Spleen (tissue), 11 donors: ENCODE results near the gene MAP7D2. TPM values are rescaled to one million over a fixed set of nuclear protein-coding genes. Genes with fewer than 3 reads are reported as not detected.

Source experiments
- DNase-seq: peaks from one replicate; pipeline ENCODE4 v3.0.0-alpha.2; 2020
- H3K27ac ChIP-seq, 8 donors: fragments of 200-600 bp; sonication (generic) in 7 of 8; 1 replicate in 4 of 8; 2 replicates in 4 of 8; pipeline versions ENCODE4 v1.5.0 to v1.8.0; 2016 to 2021; ENCODE audit warnings: inconsistent platforms in 4 of 8, mild to moderate bottlenecking in 4 of 8, moderate library complexity in 1 of 8
- H3K27me3 ChIP-seq, 7 donors: fragments of 200-600 bp; sonication (generic) in 6 of 7; replicated peaks in 1 of 7; 1 replicate in 4 of 7; 2 replicates in 3 of 7; pipeline versions ENCODE4 v1.5.0 to v1.8.0; 2016 to 2021; ENCODE audit warnings: inconsistent platforms in 3 of 7, mild to moderate bottlenecking in 1 of 7
- H3K36me3 ChIP-seq, 6 donors: fragments of 200-600 bp; sonication (generic) in 5 of 6; 1 replicate in 4 of 6; 2 replicates in 2 of 6; pipeline versions ENCODE4 v1.5.0 to v1.8.0; 2016 to 2021; ENCODE audit warnings: inconsistent platforms in 2 of 6
- H3K4me1 ChIP-seq, 6 donors: fragments of 200-600 bp; sonication (generic) in 5 of 6; 1 replicate in 3 of 6; 2 replicates in 3 of 6; pipeline versions ENCODE4 v1.5.0 to v1.8.0; 2016 to 2021; ENCODE audit warnings: inconsistent platforms in 3 of 6
- H3K4me3 ChIP-seq, 8 donors: fragments of 200-600 bp; sonication (generic) in 7 of 8; 1 replicate in 4 of 8; 2 replicates in 4 of 8; pipeline versions ENCODE4 v1.5.0 to v1.8.0; 2016 to 2021; ENCODE audit warnings: inconsistent platforms in 4 of 8, mild to moderate bottlenecking in 4 of 8, moderate library complexity in 2 of 8
- H3K9me3 ChIP-seq, 8 donors: fragments of 200-600 bp; sonication (generic) in 7 of 8; 1 replicate in 4 of 8; 2 replicates in 4 of 8; pipeline versions ENCODE4 v1.5.0 to v1.8.0; 2016 to 2021; ENCODE audit warnings: inconsistent platforms in 4 of 8
- CTCF ChIP-seq, 11 experiments: fragments of 200-600 bp in 7 of 11; fragments of 450-650 bp in 4 of 11; sonication (generic) in 4 of 11; IDR thresholded peaks in 8 of 11; conservative IDR thresholded peaks in 3 of 11; 1 replicate in 7 of 11; 2 replicates in 4 of 11; pipeline versions ENCODE4 v1.4.0 to v1.8.0; 2016 to 2021; ENCODE audit warnings: antibody characterized with exemption in 11 of 11, inconsistent platforms in 4 of 11, mild to moderate bottlenecking in 1 of 11
- POLR2A ChIP-seq, 3 donors: fragments of 450-650 bp; IDR thresholded peaks; one replicate each; pipeline ENCODE4 v1.5.1; 2017; ENCODE audit warnings: antibody characterized with exemption in 3 of 3, mild to moderate bottlenecking in 1 of 3
- POLR2AphosphoS5 ChIP-seq, 3 donors: sonication (generic); formaldehyde crosslinking; IDR thresholded peaks; one replicate each; pipeline ENCODE4 v1.5.1; 2017; ENCODE audit warnings: antibody characterized with exemption in 3 of 3
- WGBS, 5 donors: extraction: QIAGEN DNeasy Blood & Tissue Kit in 3 of 5; methylation state at CpG; one replicate each; pipeline versions ENCODE4 v1.1.5 to v1.1.7; 2013 to 2018; 5-methylcytosine and 5-hydroxymethylcytosine counted together
- intact Hi-C: fragments of 100-400 bp; cut with DNase I; formaldehyde crosslinking; loops from one replicate; pipeline ENCODE4 v1.15.0; 2023; ENCODE audit warnings: low total_unique reads
- polyA plus RNA-seq, 3 donors: library from polyadenylated mRNA; stranded (reverse); fragments of 200-250 nt; gene quantifications; one replicate each; pipeline ENCODE4 v1.2.1, GENCODE V29; 2013
- total RNA-seq, 7 donors: library from RNA; depleted of rRNA in 3 of 7; stranded (reverse); fragments of >200 nt in 3 of 7; fragmentation: NEBNext Ultra II Directional in 4 of 7; extraction: Animal tissue kit (Norgen Biotek cat#: 25700) in 4 of 7; gene quantifications; one replicate each; pipeline versions ENCODE4 v1.1.0 to v1.2.1, GENCODE V29; 2016 to 2021
- donor health status: healthy with polysubstance abuse.
- donor health status: DM: no; HTN: no; CAD: no; lungs with moderate emphysema.
- donor health status: DM: no; HTN: no; CAD: no.
- donor health status: Bipolar disorder and iron deficiency.
- donor health status: healthy.
- donor health status: DM: no; HTN: no; CAD: no.
- donor health status: DM: yes; HTN: yes; CAD: no.

Gene MAP7D2
- total and polyA plus RNA-seq, 10 donors: 0.02 to 0.67 (median 0.47) TPM; not detected in 3

- no peaks in the 10 kb centered on the region for H3K27me3 ChIP-seq
- no peak overlapping the region for H3K4me3 ChIP-seq
- no peaks in the 10 kb centered on the region for H3K9me3 ChIP-seq
- no peak for TF ChIP-seq POLR2A (IDR thresholded peaks at IDR 0.05)
- TF ChIP-seq POLR2AphosphoS5 (IDR thresholded peaks at IDR 0.05): no peak
- no peak for TF ChIP-seq CTCF (IDR thresholded peaks at IDR 0.05 in 8 of 11, conservative IDR thresholded peaks at IDR 0.05 in 3 of 11)
- intact Hi-C loops: no loop called here
- H3K36me3 ChIP-seq: no peaks in the 10 kb centered on the region
- WGBS, 5 donors: 69 to 80% (median 74%) methylated on average over 7 of the region's 7 CpGs
- no peak for DNase-seq
- no peaks in the 10 kb centered on the region for H3K4me1 ChIP-seq
- no peak overlapping the region for H3K27ac ChIP-seq
Measured at GRCh38 chrX:20007962-20008622, 108.6 kb downstream of the MAP7D2 start.

- 0 to 96% (median 93%) methylated on average over 1 to 2 of the region's 2 CpGs for WGBS, 5 donors
- intact Hi-C loops: no loop called here
- H3K36me3 ChIP-seq: no peaks in the 10 kb centered on the region
Measured at GRCh38 chrX:20005883-20006282, 110.8 kb downstream of the MAP7D2 start.

GRCh38 chrX:20001588-20001987, 115.1 kb downstream of the MAP7D2 start:
- Histone ChIP-seq H3K36me3 (no peaks in the 10 kb centered on the region), H3K9me3 (no peaks in the 10 kb centered on the region), H3K27ac (no peak overlapping the region), H3K27me3 (no peaks in the 10 kb centered on the region), H3K4me1 (no peaks in the 10 kb centered on the region), H3K4me3 (no peak overlapping the region)
- no peak for DNase-seq
- 58 to 70% (median 64%) methylated on average over 4 of the region's 4 CpGs for WGBS, 5 donors
- TF ChIP-seq CTCF (IDR thresholded peaks at IDR 0.05 in 8 of 11, conservative IDR thresholded peaks at IDR 0.05 in 3 of 11) (no peak), POLR2AphosphoS5 (IDR thresholded peaks at IDR 0.05) (no peak), POLR2A (IDR thresholded peaks at IDR 0.05) (no peak)
- intact Hi-C loops: no loop called here

More at GRCh38 chrX:20005883-20006282, 110.8 kb downstream of the MAP7D2 start:
- no peak for DNase-seq
- no peaks in the 10 kb centered on the region for H3K4me1 ChIP-seq
- H3K27me3 ChIP-seq: no peaks in the 10 kb centered on the region
- H3K4me3 ChIP-seq: no peak overlapping the region
- no peak overlapping the region for H3K27ac ChIP-seq
- no peaks in the 10 kb centered on the region for H3K9me3 ChIP-seq
- TF ChIP-seq POLR2AphosphoS5 (IDR thresholded peaks at IDR 0.05) (no peak), CTCF (IDR thresholded peaks at IDR 0.05 in 8 of 11, conservative IDR thresholded peaks at IDR 0.05 in 3 of 11) (no peak), POLR2A (IDR thresholded peaks at IDR 0.05) (no peak)

- Histone ChIP-seq H3K4me3 (peak overlapping the region in 5 of 8 donors; percentile 67 to 88 (median 75)), H3K27me3 (no peaks in the 10 kb centered on the region), H3K9me3 (no peaks in the 10 kb centered on the region), H3K4me1 (peaks cover 0 to 22% (median 8%) of the 10 kb centered on the region in 6 donors), H3K27ac (peak overlapping the region; percentile 42 to 90 (median 84)), H3K36me3 (no peaks in the 10 kb centered on the region)
- intact Hi-C loops: no loop called here
- WGBS, 5 donors: 42 to 64% (median 57%) methylated on average over 6 of the region's 6 CpGs
- TF ChIP-seq POLR2A (IDR thresholded peaks at IDR 0.05) (no peak), CTCF (IDR thresholded peaks at IDR 0.05 in 8 of 11, conservative IDR thresholded peaks at IDR 0.05 in 3 of 11) (peak in 4 of 11 experiments; percentile 1 to 25 (median 10))
- DNase-seq: no peak
Measured at GRCh38 chrX:19991350-19991718, 125.4 kb downstream of the MAP7D2 start.
